Measurements from ENCODE around the gene HINT2.

Gene HINT2

DNA sequence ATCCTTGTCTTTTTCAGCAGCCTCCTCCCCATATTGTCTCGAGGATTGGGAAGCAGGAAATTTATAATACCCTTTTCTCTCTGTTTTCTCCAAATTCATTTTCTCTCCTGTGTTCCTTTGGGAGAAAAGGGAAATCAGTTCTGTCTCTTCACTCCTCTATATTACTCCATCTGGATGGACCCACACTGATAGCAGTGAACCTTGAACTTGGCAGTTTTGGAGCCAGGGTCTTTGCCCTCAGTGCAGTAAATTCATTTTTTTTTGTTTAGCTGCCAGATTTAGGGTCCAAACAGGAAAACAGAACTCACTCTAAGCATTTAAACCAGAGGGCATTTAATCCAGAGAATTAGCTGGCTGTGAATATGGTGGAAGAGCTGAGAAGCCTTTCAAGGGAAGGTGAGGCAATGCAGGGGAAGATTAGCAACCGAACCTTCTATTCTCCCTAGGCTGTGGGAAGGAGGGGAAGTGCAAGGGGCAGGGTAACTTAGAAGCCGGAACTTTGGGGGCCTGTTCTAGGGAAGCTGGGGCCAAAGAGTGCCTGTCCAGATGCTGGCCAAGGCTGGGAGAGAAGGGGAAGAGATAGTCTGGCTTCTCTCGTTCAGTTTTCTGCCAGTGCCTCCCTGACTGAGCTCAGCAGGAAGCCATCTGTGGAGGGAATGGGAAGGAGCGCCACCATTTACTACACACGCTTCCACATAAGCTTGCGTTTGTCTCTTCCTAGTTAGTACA, 39.8 kb downstream of the HINT2 start:
- DNase-seq (ENCODE audit: low spot score), result no peak

DNA sequence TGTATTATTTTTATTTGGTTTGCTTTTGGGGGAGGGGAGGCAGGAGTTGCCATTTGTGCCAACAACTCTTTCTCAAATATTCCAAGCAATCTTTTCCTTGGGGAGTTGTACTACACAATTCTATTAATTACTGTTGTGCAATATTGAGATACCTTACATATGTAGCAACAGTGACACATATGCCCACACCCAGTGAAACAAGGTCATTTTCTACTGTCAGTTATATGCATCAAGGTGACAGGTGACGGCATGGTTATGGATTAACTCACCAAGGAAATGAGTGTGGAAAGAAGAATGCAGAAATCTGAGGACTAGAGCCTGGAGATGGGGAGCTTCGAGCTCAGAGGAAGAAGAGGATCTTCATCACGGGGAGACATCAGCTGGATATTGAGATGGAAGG, 42.9 kb downstream of the HINT2 start:
- no peak for DNase-seq (ENCODE audit: low spot score)

DNA sequence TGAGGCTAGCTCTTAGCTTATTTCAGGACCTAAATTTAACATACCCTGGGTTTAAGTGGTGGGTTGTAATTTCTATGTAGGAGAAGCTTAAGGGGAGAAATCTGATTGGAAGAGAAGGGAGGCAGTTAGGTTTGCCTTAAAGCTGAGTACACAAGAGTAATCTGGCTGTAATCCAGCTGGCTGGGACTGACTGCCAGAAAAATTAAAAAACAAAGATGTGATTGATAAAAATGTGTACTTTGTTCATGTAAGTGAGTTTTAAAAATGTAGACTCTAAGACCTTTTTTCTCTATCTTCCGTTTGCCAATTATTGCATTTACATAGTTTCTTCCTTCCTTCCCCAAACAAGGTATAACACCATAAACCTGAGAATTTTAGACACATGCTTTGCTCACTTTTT, 43.3 kb downstream of the HINT2 start:
- DNase-seq (ENCODE audit: low spot score), result no peak

DNA sequence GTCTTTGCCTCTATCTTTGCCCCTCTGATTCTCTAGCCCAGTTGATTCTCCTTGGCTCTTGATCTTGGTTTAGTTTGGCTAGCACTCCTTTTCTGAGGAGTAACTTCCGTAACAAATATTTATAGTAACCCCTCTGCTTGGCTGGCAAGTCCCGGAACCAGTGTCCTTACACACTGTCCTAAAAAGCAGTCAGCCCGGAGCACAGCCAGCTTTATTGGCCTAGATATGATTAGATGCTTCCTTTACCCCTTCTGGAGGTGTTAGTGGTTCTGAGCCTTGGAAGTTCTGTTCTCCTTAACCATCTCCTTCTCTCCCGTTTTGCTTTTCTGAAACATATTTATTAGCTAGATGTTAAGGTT, 43.8 kb downstream of the HINT2 start:
- no peak for DNase-seq (ENCODE audit: low spot score)

DNA sequence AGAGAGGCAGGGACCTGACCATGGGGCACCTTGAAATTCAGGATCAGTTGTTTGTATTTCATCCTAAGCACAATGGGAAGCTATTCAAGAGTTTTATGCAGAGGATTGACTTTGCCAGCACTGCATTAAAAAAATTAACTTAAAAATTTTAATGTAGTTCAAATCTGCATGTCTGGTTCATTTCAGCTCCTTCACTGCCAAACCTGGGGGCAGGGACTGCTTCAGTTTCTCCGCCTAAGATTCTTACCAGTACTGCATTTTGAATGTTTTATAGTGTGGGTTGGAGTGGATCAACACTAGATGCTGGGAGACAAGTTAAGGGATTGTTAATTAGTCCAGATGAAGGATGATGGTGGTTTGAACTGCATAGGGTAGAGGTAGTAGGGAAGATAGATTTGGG, 45.1 kb downstream of the HINT2 start:
- no peak for DNase-seq (ENCODE audit: low spot score)

DNA sequence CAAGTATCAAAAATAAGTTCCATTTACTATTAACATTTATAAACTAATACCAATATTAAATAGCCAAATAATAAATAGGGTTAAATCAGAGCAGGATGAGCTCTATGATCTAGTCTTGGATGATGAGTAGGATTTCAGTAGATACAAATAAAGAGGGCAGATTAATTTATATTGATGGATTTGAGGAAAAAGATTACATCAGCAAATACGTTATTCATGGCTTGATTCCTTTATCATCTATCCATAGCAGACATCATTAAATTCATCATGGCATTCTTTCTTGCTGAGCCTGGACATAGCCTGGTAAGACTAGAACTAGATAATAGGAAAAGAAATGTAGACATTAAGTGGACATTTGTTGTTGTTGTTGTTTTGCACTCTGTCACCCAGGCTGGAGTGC, 47.4 kb downstream of the HINT2 start:
- no peak for DNase-seq (ENCODE audit: low spot score)

DNA sequence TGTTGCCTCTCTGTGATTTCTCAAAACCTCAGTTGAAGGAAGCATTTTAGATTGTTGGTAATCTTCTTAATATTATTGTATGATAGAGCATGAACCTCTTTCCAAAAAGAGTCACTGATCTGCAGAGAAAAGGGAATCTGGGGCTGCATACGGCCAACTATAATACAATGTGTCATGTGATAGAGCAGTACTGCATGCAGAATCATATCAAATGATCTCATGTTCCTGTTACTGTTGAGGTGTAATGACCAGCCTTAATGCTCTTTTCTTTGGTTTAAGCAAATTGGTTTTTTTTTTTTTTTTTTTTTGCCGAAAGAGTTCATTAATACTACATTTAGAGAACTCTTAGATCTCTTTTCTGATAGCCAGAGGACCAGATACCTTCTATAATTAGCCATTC, 47.8 kb downstream of the HINT2 start:
- no peak for DNase-seq (ENCODE audit: low spot score)

DNA sequence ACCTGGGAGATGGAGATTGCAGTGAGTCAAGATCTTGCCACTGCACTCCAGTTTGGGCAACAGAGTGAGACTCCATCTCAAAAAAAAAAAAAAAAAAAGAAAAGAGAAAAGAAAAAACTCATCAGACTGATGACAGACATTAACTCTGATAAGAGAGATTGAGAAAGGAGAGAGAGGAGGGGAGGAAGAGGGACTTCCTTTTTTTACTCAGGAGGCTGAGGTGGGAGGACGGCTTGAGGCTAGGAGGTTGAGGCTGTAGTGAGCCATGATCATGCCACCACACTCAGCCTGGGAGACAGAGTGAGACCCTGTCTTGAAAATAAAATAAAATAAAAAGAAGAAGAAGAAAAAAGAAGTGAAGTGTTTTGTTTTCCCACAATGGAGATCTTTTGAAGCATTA, 51.0 kb downstream of the HINT2 start:
- no peak for DNase-seq (ENCODE audit: low spot score)

DNA sequence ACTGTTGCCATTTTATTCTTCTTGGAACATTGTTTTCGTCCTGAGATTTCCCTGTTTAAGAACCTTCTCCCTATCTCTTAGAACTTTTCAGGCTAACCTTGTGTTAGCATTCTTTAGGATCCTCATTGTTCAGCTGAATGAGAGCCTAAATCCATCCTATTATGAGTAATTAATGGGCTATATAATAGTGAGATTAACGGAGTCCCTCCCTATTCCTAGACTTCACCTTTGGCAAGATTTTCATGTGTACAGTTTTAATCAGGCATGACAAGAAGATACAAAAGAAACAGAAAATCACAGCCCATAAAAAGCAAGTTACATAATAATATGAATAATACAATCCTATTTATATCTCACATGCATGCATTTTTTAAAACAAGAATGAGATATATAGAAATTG, 51.7 kb downstream of the HINT2 start:
- DNase-seq (ENCODE audit: low spot score), result no peak

Data from CD4-positive, alpha-beta T cell treated with Interleukin-15 for 4 hours (primary cell).